Stomach (tissue), 9 donors: Measurements from ENCODE around the gene ITCH. TPM values are rescaled to one million over a fixed set of nuclear protein-coding genes. Genes with fewer than 3 reads are reported as not detected.

Experiments
- DNase-seq, 2 donors: peaks; one replicate each; pipeline versions ENCODE4 v3.0.0 to v3.0.0-alpha.2; 2013 to 2019
- H3K27ac ChIP-seq, 5 donors: fragments of 200-600 bp in 4 of 5; sonication (generic) in 4 of 5; one replicate each; pipeline ENCODE4 v1.5.1; 2013 to 2019; ENCODE audit warnings: mild to moderate bottlenecking in 1 of 5, moderate library complexity in 1 of 5
- H3K27me3 ChIP-seq, 3 donors: fragments of 200-600 bp; sonication (generic); one replicate each; pipeline ENCODE4 v1.5.1; 2017 to 2019; ENCODE audit warnings: mixed run types in 1 of 3
- H3K36me3 ChIP-seq, 4 donors: fragments of 200-600 bp; sonication (generic); 1 replicate in 3 of 4; 2 replicates in 1 of 4; pipeline ENCODE4 v1.5.1; 2016 to 2019
- H3K4me1 ChIP-seq, 4 donors: fragments of 200-600 bp; sonication (generic); one replicate each; pipeline ENCODE4 v1.5.1; 2016 to 2019
- H3K4me3 ChIP-seq, 4 donors: fragments of 200-600 bp; sonication (generic) in 3 of 4; one replicate each; pipeline ENCODE4 v1.5.1; 2016 to 2019; ENCODE audit warnings: mild to moderate bottlenecking in 1 of 4
- H3K9me3 ChIP-seq, 4 donors: fragments of 200-600 bp; sonication (generic); one replicate each; pipeline ENCODE4 v1.5.1; 2016 to 2019
- EP300 ChIP-seq: sonication (generic); formaldehyde crosslinking; IDR thresholded peaks from one replicate; pipeline ENCODE4 v1.6.1; 2017; ENCODE audit warnings: antibody characterized with exemption
- POLR2A ChIP-seq, 4 donors: fragments of 450-650 bp; IDR thresholded peaks; one replicate each; pipeline ENCODE4 v1.6.1; 2016; ENCODE audit warnings: antibody characterized with exemption in 4 of 4, control low read depth in 2 of 4, mild to moderate bottlenecking in 1 of 4, moderate library complexity in 1 of 4
- POLR2AphosphoS5 ChIP-seq, 3 donors: sonication (generic); formaldehyde crosslinking; IDR thresholded peaks; one replicate each; pipeline ENCODE4 v1.6.1; 2016; ENCODE audit warnings: antibody characterized with exemption in 3 of 3
- WGBS, 5 donors: extraction: QIAGEN DNeasy Blood & Tissue Kit in 3 of 5; methylation state at CpG; one replicate each; pipeline versions ENCODE4 v1.1.5 to v1.1.7; 2013 to 2018; 5-methylcytosine and 5-hydroxymethylcytosine counted together
- intact Hi-C: fragments of 100-400 bp; cut with DNase I; formaldehyde crosslinking; loops from one replicate; pipeline ENCODE4 v1.15.1; 2023; ENCODE audit warnings: low total_unique reads
- polyA plus RNA-seq, 3 donors: library from polyadenylated mRNA; stranded (reverse); fragments of 200-250 nt; gene quantifications; one replicate each; pipeline ENCODE4 v1.2.3, GENCODE V29; 2013
- total RNA-seq, 5 donors: library from RNA; depleted of rRNA; stranded (reverse); fragments of >200 nt; gene quantifications; one replicate each; pipeline versions ENCODE4 v1.1.0 to v1.2.3, GENCODE V29; 2014 to 2016
- TF ChIP-seq, protein P1 (sequence below), 7 experiments: fragments of 450-650 bp in 4 of 7; fragments of 200-600 bp in 3 of 7; sonication (generic) in 3 of 7; IDR thresholded peaks; one replicate each; pipeline ENCODE4 v1.5.1; 2016 to 2019; ENCODE audit warnings: antibody characterized with exemption in 7 of 7, control low read depth in 2 of 7, mild to moderate bottlenecking in 1 of 7
- donor health status: healthy with polysubstance abuse.
- donor health status: Bipolar disorder and iron deficiency.
- donor health status: healthy.

The ITCH gene
- total and polyA plus RNA-seq, 8 donors: 7.2 to 138 (median 35.6) TPM

DNA sequence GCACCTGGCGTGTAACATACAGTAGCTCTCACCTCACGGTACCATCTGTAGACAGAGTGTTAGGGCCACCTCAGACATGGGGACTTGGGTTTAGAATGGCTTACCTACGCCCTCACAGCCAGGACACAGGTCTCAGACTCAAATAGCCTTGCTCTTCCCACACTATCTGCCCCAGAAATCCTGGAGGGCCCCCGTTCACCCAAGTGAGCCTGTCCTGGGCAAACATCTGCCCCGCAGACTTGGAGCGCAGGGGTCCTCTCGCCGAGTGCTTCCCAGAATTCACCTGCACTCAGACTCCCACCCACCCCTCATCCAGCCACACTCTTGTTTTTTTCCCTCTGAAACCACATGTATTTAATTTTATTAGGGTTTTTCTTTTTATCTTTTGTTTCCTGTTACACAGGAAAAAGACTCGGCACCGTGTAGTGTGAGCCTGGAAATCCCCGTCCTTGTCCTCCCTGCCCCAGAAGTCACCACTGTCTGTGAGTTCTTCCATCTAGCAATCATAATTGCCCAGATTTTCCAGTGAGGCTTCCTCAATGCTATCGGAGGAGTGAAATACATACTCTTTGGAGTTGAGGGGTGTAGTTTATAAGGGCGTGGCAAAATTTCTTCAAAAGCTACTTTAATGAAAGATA lies 178.3 kb downstream of the ITCH start:
- peaks cover 0 to 20% (median 2%) of the 10 kb centered on the region in 4 donors for H3K4me1 ChIP-seq
- no peak overlapping the region for H3K4me3 ChIP-seq
- no peaks in the 10 kb centered on the region for H3K27me3 ChIP-seq
- no peak overlapping the region for H3K27ac ChIP-seq
- peaks cover 23 to 64% (median 56%) of the 10 kb centered on the region in 4 donors for H3K36me3 ChIP-seq
- no peak for DNase-seq
- TF ChIP-seq POLR2A (IDR thresholded peaks at IDR 0.05) (no peak), EP300 (no peak), POLR2AphosphoS5 (IDR thresholded peaks at IDR 0.05) (no peak)
- TF ChIP-seq, protein P1, sequence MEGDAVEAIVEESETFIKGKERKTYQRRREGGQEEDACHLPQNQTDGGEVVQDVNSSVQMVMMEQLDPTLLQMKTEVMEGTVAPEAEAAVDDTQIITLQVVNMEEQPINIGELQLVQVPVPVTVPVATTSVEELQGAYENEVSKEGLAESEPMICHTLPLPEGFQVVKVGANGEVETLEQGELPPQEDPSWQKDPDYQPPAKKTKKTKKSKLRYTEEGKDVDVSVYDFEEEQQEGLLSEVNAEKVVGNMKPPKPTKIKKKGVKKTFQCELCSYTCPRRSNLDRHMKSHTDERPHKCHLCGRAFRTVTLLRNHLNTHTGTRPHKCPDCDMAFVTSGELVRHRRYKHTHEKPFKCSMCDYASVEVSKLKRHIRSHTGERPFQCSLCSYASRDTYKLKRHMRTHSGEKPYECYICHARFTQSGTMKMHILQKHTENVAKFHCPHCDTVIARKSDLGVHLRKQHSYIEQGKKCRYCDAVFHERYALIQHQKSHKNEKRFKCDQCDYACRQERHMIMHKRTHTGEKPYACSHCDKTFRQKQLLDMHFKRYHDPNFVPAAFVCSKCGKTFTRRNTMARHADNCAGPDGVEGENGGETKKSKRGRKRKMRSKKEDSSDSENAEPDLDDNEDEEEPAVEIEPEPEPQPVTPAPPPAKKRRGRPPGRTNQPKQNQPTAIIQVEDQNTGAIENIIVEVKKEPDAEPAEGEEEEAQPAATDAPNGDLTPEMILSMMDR (IDR thresholded peaks at IDR 0.05): no peak
- intact Hi-C loops: no loop called here
- H3K9me3 ChIP-seq: no peaks in the 10 kb centered on the region
- 85 to 87% (median 85%) methylated on average over 13 of the region's 13 CpGs for WGBS, 5 donors

DNA sequence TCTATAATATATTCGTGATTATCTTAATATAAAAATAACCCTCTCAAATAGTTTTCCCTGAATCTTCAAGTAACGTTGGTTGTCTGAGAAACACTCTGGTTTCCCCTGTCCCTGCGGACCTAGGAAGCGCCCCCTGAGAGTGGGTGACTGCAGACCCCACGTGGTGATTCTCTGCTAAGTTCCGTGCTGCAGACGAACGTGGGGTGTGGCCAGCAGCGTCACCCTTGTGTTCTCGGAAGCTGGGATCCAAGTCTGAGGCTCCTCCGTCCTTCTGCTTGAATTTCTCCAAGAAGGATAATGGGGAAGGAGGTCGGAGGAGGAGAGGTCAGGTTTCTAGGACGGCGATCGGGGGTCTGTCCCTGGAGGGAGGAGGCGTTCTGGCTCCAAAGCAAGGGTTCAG lies 178.8 kb downstream of the ITCH start:
- no peak for DNase-seq
- intact Hi-C loops: no loop called here
- H3K27ac ChIP-seq: no peak overlapping the region
- 81 to 85% (median 82%) methylated on average over 16 of the region's 16 CpGs for WGBS, 5 donors
- peaks cover 0 to 20% (median 2%) of the 10 kb centered on the region in 4 donors for H3K4me1 ChIP-seq
- peaks cover 22 to 59% (median 50%) of the 10 kb centered on the region in 4 donors for H3K36me3 ChIP-seq
- no peak overlapping the region for H3K4me3 ChIP-seq
- no peaks in the 10 kb centered on the region for H3K9me3 ChIP-seq
- no peaks in the 10 kb centered on the region for H3K27me3 ChIP-seq
- TF ChIP-seq, protein P1 (IDR thresholded peaks at IDR 0.05): no peak
- TF ChIP-seq POLR2A (IDR thresholded peaks at IDR 0.05): no peak

DNA sequence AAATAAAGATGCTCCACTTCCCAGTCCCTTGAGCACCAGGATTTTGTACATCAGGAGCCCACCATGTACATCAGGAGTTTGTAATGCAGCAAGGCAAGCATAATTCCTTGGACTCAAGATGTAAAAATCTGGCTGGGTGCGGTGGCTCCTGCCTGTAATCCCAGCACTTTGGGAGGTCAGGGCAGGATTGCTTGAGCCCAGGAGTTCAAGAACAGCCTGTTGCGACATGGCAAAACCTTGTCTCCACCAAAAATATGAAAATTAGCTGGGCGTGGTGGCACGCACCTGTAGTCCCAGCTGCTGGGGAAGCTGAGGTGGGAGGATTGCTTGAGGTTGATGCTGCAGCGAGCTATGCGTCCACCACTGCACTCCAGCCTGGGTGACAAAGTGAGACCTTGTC lies 179.4 kb downstream of the ITCH start:
- Histone ChIP-seq H3K4me3 (no peak overlapping the region), H3K27ac (no peak overlapping the region), H3K9me3 (no peaks in the 10 kb centered on the region), H3K36me3 (peaks cover 22 to 54% (median 45%) of the 10 kb centered on the region in 4 donors), H3K4me1 (peaks cover 0 to 20% (median 2%) of the 10 kb centered on the region in 4 donors), H3K27me3 (no peaks in the 10 kb centered on the region)
- TF ChIP-seq POLR2A (IDR thresholded peaks at IDR 0.05) (no peak), EP300 (no peak), POLR2AphosphoS5 (IDR thresholded peaks at IDR 0.05) (no peak)
- TF ChIP-seq, protein P1 (IDR thresholded peaks at IDR 0.05): no peak
- WGBS, 5 donors: 93 to 98% (median 98%) methylated on average over 6 of the region's 6 CpGs
- intact Hi-C loops: no loop called here
- DNase-seq: no peak

DNA sequence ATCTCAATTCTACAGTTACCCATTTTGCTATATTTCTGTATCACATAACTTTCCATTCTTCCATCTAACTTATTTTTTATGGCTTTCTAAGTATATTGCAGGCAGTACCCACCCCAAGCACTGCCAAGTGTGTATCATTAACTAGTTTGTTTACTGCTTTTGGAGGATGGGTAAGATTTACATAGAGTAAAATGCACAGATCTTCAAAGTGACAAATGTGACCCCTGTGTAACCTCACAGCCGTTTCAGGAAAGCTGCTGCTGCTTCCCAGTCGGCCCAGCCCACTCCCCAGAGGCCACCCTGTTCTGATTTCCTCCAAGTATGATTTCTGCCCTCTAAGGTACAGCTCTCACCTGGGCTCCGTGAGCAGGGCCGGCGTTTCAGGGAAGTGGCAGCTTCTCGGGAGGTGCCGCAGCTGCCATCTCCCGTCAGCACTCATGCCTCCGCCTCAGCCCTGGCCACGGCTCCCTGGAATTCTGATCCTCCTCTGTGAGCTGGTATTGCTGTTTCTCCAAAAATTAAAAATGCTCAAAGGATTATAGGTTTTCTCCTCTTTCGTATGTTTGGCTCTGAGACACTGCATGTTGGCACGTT lies 180.5 kb downstream of the ITCH start:
- H3K36me3 ChIP-seq: peaks cover 22 to 43% (median 40%) of the 10 kb centered on the region in 4 donors
- TF ChIP-seq POLR2AphosphoS5 (IDR thresholded peaks at IDR 0.05) (no peak), EP300 (no peak), POLR2A (IDR thresholded peaks at IDR 0.05) (no peak)
- TF ChIP-seq, protein P1 (IDR thresholded peaks at IDR 0.05): no peak
- DNase-seq: no peak
- intact Hi-C loops: no loop called here
- no peaks in the 10 kb centered on the region for H3K27me3 ChIP-seq
- H3K27ac ChIP-seq: no peak overlapping the region
- WGBS, 5 donors: 58 to 65% (median 64%) methylated on average over 12 of the region's 12 CpGs
- H3K4me1 ChIP-seq: peaks cover 0 to 16% (median 0%) of the 10 kb centered on the region in 4 donors
- no peak overlapping the region for H3K4me3 ChIP-seq
- no peaks in the 10 kb centered on the region for H3K9me3 ChIP-seq
